ENCODE measurements around the gene CNTNAP2.
"Not testable (repeated sequence)": the region's sequence is repeated elsewhere in the genome, so short reads cannot be mapped to it uniquely, and the experiment has no call there.

Gene CNTNAP2

GRCh38 chr7:146902266-146902665, 785.7 kb downstream of the CNTNAP2 start:
- no peaks in the 10 kb centered on the region for H3K79me2 ChIP-seq (ENCODE audit: insufficient read depth, low read depth)
- TF ChIP-seq CTCF (conservative IDR thresholded peaks at IDR 0.05; ENCODE audit: low read depth, low read length), result no peak
- H2AFZ ChIP-seq (ENCODE audit: low read depth), result no peak overlapping the region
- no peak overlapping the region for H3K4me2 ChIP-seq
- H4K20me1 ChIP-seq (ENCODE audit: insufficient read depth), result no peaks in the 10 kb centered on the region
- no peak overlapping the region for H3K9ac ChIP-seq
- H3K4me1 ChIP-seq (ENCODE audit: low read depth, poor library complexity, severe bottlenecking), result no peaks in the 10 kb centered on the region
- no peak overlapping the region for H3K4me3 ChIP-seq (IDR thresholded peaks at IDR 0.05; ENCODE audit: insufficient read depth, low read depth, low read length)
- no peaks in the 10 kb centered on the region for H3K27me3 ChIP-seq (ENCODE audit: insufficient read depth, low read depth)
- no peaks in the 10 kb centered on the region for H3K36me3 ChIP-seq (ENCODE audit: insufficient read depth)
- no peak overlapping the region for H3K27ac ChIP-seq

- no peak overlapping the region for H3K9ac ChIP-seq
- no peak for TF ChIP-seq CTCF (conservative IDR thresholded peaks at IDR 0.05; ENCODE audit: low read depth, low read length)
- H4K20me1 ChIP-seq (ENCODE audit: insufficient read depth), result no peaks in the 10 kb centered on the region
- H3K4me2 ChIP-seq, result no peak overlapping the region
- no peaks in the 10 kb centered on the region for H3K79me2 ChIP-seq (ENCODE audit: insufficient read depth, low read depth)
- H2AFZ ChIP-seq (ENCODE audit: low read depth), result no peak overlapping the region
- H3K36me3 ChIP-seq (ENCODE audit: insufficient read depth), result no peaks in the 10 kb centered on the region
- no peaks in the 10 kb centered on the region for H3K4me1 ChIP-seq (ENCODE audit: low read depth, poor library complexity, severe bottlenecking)
- no peak overlapping the region for H3K27ac ChIP-seq
- no peak overlapping the region for H3K4me3 ChIP-seq (IDR thresholded peaks at IDR 0.05; ENCODE audit: insufficient read depth, low read depth, low read length)
- no peaks in the 10 kb centered on the region for H3K27me3 ChIP-seq (ENCODE audit: insufficient read depth, low read depth)
These were observed 786.1 kb downstream of the CNTNAP2 start for GRCh38 chr7:146902728-146903127.

- H3K27me3 ChIP-seq (ENCODE audit: insufficient read depth, low read depth); H3K4me3 ChIP-seq (IDR thresholded peaks at IDR 0.05; ENCODE audit: insufficient read depth, low read depth, low read length); H3K79me2 ChIP-seq (ENCODE audit: insufficient read depth, low read depth); H3K4me2 ChIP-seq; H3K4me1 ChIP-seq (ENCODE audit: low read depth, poor library complexity, severe bottlenecking); H2AFZ ChIP-seq (ENCODE audit: low read depth); H3K36me3 ChIP-seq (ENCODE audit: insufficient read depth); H4K20me1 ChIP-seq (ENCODE audit: insufficient read depth); H3K27ac ChIP-seq; H3K9ac ChIP-seq: not testable (repeated sequence)
These were observed 789.1 kb downstream of the CNTNAP2 start for GRCh38 chr7:146905746-146906145.

- H3K4me3 ChIP-seq (IDR thresholded peaks at IDR 0.05; ENCODE audit: insufficient read depth, low read depth, low read length), result no peak overlapping the region
- no peaks in the 10 kb centered on the region for H3K79me2 ChIP-seq (ENCODE audit: insufficient read depth, low read depth)
- no peaks in the 10 kb centered on the region for H4K20me1 ChIP-seq (ENCODE audit: insufficient read depth)
- H3K27me3 ChIP-seq (ENCODE audit: insufficient read depth, low read depth), result no peaks in the 10 kb centered on the region
- no peak overlapping the region for H3K9ac ChIP-seq
- no peaks in the 10 kb centered on the region for H3K36me3 ChIP-seq (ENCODE audit: insufficient read depth)
- TF ChIP-seq CTCF (conservative IDR thresholded peaks at IDR 0.05; ENCODE audit: low read depth, low read length), result no peak
- no peak overlapping the region for H3K4me2 ChIP-seq
- H3K4me1 ChIP-seq (ENCODE audit: low read depth, poor library complexity, severe bottlenecking), result no peaks in the 10 kb centered on the region
- no peak overlapping the region for H3K27ac ChIP-seq
- no peak overlapping the region for H2AFZ ChIP-seq (ENCODE audit: low read depth)
These were observed 806.2 kb downstream of the CNTNAP2 start for GRCh38 chr7:146922782-146923181.

GRCh38 chr7:146926841-146927240, 810.2 kb downstream of the CNTNAP2 start:
- no peak overlapping the region for H3K27ac ChIP-seq

More at GRCh38 chr7:146926841-146927240, 810.2 kb downstream of the CNTNAP2 start:
- Histone ChIP-seq H2AFZ (ENCODE audit: low read depth) (no peak overlapping the region), H3K79me2 (ENCODE audit: insufficient read depth, low read depth) (no peaks in the 10 kb centered on the region), H3K9ac (no peak overlapping the region), H4K20me1 (ENCODE audit: insufficient read depth) (no peaks in the 10 kb centered on the region), H3K4me3 (IDR thresholded peaks at IDR 0.05; ENCODE audit: insufficient read depth, low read depth, low read length) (no peak overlapping the region), H3K4me1 (ENCODE audit: low read depth, poor library complexity, severe bottlenecking) (no peaks in the 10 kb centered on the region), H3K36me3 (ENCODE audit: insufficient read depth) (no peaks in the 10 kb centered on the region), H3K4me2 (no peak overlapping the region), H3K27me3 (ENCODE audit: insufficient read depth, low read depth) (no peaks in the 10 kb centered on the region)
- TF ChIP-seq CTCF (conservative IDR thresholded peaks at IDR 0.05; ENCODE audit: low read depth, low read length), result no peak

Measured in KMS-11 (cell line).